GM18873 (cell line): ENCODE results near the gene SLC2A1.
"Not testable (repeated sequence)": the region's sequence is repeated elsewhere in the genome, so short reads cannot be mapped to it uniquely, and the experiment has no call there.

Experiments
- ATAC-seq: cut with Tn5 transposase; IDR thresholded peaks from one replicate; pipeline ENCODE4 v1.9.1; 2021; ENCODE audit warnings: mild to moderate bottlenecking, moderate library complexity, moderate number of reproducible peaks; ENCODE audit not compliant: unreplicated experiment, low FRiP score

The SLC2A1 gene

GRCh38 chr1:42914092-42914627 is 44.5 kb downstream of the SLC2A1 start:
- ATAC-seq = no peak

- ATAC-seq = no peak
Measured at GRCh38 chr1:42913426-42914091, 45.1 kb downstream of the SLC2A1 start.

GRCh38 chr1:42910985-42911384 is 47.7 kb downstream of the SLC2A1 start:
- ATAC-seq = no peak

GRCh38 chr1:42908046-42908445 is 50.6 kb downstream of the SLC2A1 start:
- no peak for ATAC-seq

GRCh38 chr1:42904434-42904833 is 54.2 kb downstream of the SLC2A1 start:
- ATAC-seq = no peak

- not testable (repeated sequence) for ATAC-seq
Measured at GRCh38 chr1:42899960-42900359, 58.7 kb downstream of the SLC2A1 start.

GRCh38 chr1:42891465-42892138 is 67.1 kb downstream of the SLC2A1 start:
- no peak for ATAC-seq

GRCh38 chr1:42889264-42889663 is 69.4 kb downstream of the SLC2A1 start:
- no peak for ATAC-seq

GRCh38 chr1:42888013-42888633 is 70.5 kb downstream of the SLC2A1 start:
- ATAC-seq = no peak

- no peak for ATAC-seq
Measured at GRCh38 chr1:42887366-42887765, 71.3 kb downstream of the SLC2A1 start.

GRCh38 chr1:42886800-42887199 is 71.9 kb downstream of the SLC2A1 start:
- no peak for ATAC-seq

- no peak for ATAC-seq
Measured at GRCh38 chr1:42886046-42886739, 72.5 kb downstream of the SLC2A1 start.

- ATAC-seq = no peak
Measured at GRCh38 chr1:42880384-42880783, 78.3 kb downstream of the SLC2A1 start.

- no peak for ATAC-seq
Measured at GRCh38 chr1:42877380-42877779, 81.3 kb downstream of the SLC2A1 start.

GRCh38 chr1:42876009-42876408 is 82.7 kb downstream of the SLC2A1 start:
- ATAC-seq = no peak
